IMR-90 (cell line): Measurements from ENCODE around the gene HNRNPM. TPM values are rescaled to one million over a fixed set of nuclear protein-coding genes. Genes with fewer than 3 reads are reported as not detected.

ENCODE experiments used
- ATAC-seq: fragments of 200-7000 bp; cut with Tn5 transposase; 2 replicates; pipeline ENCODE4 v1.9.1; 2020; ENCODE audit warnings: low read depth, mild to moderate bottlenecking, moderate library complexity
- BruUV-seq: library from RNA; stranded (reverse); fragments of 400-500 nt; replicated peaks from 2 replicates; lab custom pipeline; 2021; lab: Mats Ljungman, UMichigan
- CTCF ChIA-PET: fragments of 300-600 bp; formaldehyde crosslinking; extraction: SDS; loops from one replicate; lab custom pipeline; 2021; ENCODE audit warnings: antibody characterized with exemption; lab: Yijun Ruan, JAX
- POLR2A ChIA-PET: fragments of 300-600 bp; sonication (Branson Sonifier 250); formaldehyde crosslinking; loops from one replicate; lab custom pipeline; 2022; ENCODE audit warnings: antibody characterized with exemption; ENCODE audit not compliant: unreplicated experiment; lab: Charles Lee
- DNase-seq: peaks from one replicate; pipeline ENCODE4 v3.0.0; 2013
- H2AFZ ChIP-seq: replicated peaks from 2 replicates; pipeline ENCODE3; 2013; ENCODE audit warnings: low read length, mild to moderate bottlenecking; ENCODE audit not compliant: poor library complexity
- H2AK5ac ChIP-seq: 2 replicates; pipeline ENCODE4 v1.6.1; 2013; ENCODE audit warnings: low read depth, low read length, inconsistent platforms
- H2AK9ac ChIP-seq: replicated peaks from 2 replicates; pipeline ENCODE3; 2013; ENCODE audit warnings: mild to moderate bottlenecking, low read depth, low read length, moderate library complexity; ENCODE audit not compliant: poor library complexity
- H2BK120ac ChIP-seq: 2 replicates; pipeline ENCODE4 v1.6.1; 2013; ENCODE audit warnings: low read depth, low read length, inconsistent platforms
- H2BK15ac ChIP-seq: 3 replicates; pipeline ENCODE4 v1.6.1; 2013; ENCODE audit warnings: low read depth, low read length, inconsistent platforms
- H2BK20ac ChIP-seq: 2 replicates; pipeline ENCODE4 v1.6.1; 2013; ENCODE audit warnings: low read depth, mild to moderate bottlenecking, inconsistent platforms, low read length, moderate library complexity
- H2BK5ac ChIP-seq: 2 replicates; pipeline ENCODE4 v1.6.1; 2013; ENCODE audit warnings: mild to moderate bottlenecking, low read depth, low read length, inconsistent platforms; ENCODE audit not compliant: poor library complexity, severe bottlenecking
- H3K14ac ChIP-seq: replicated peaks from 2 replicates; pipeline ENCODE4 v1.6.1; 2013; ENCODE audit warnings: low read depth, low read length, inconsistent platforms
- H3K18ac ChIP-seq: 2 replicates; pipeline ENCODE4 v1.6.1; 2013; ENCODE audit warnings: low read depth, low read length, control low read depth
- H3K23ac ChIP-seq: 2 replicates; pipeline ENCODE4 v1.6.1; 2013; ENCODE audit warnings: low read depth, low read length, inconsistent platforms
- H3K27ac ChIP-seq: 2 replicates; pipeline ENCODE4 v1.5.1; 2013; ENCODE audit warnings: mild to moderate bottlenecking, control low read depth, low read length; ENCODE audit not compliant: insufficient read depth
- H3K27me3 ChIP-seq: 2 replicates; pipeline ENCODE4 v1.6.1; 2013; ENCODE audit warnings: low read length; ENCODE audit not compliant: control insufficient read depth, insufficient read depth
- H3K36me3 ChIP-seq: 2 replicates; pipeline ENCODE4 v1.6.1; 2013; ENCODE audit warnings: low read length, mixed read lengths; ENCODE audit not compliant: control insufficient read depth, insufficient read depth
- H3K4ac ChIP-seq: 2 replicates; pipeline ENCODE4 v1.6.1; 2013; ENCODE audit warnings: low read depth, low read length, inconsistent platforms
- H3K4me1 ChIP-seq: 2 replicates; pipeline ENCODE4 v1.6.1; 2013; ENCODE audit warnings: low read length, mixed read lengths; ENCODE audit not compliant: control insufficient read depth, insufficient read depth
- H3K4me2 ChIP-seq: 2 replicates; pipeline ENCODE4 v1.6.1; 2013; ENCODE audit warnings: low read depth, mild to moderate bottlenecking, control low read depth, low read length, moderate library complexity
- H3K4me3 ChIP-seq: 2 replicates; pipeline ENCODE4 v1.5.1; 2013; ENCODE audit warnings: low read depth, mild to moderate bottlenecking, control low read depth, low read length, moderate library complexity; ENCODE audit not compliant: insufficient read depth
- H3K56ac ChIP-seq: 2 replicates; pipeline ENCODE4 v1.6.1; 2013; ENCODE audit warnings: low read length, inconsistent platforms; ENCODE audit not compliant: insufficient read depth; ENCODE audit errors: extremely low read depth
- H3K79me1 ChIP-seq, 2 experiments: 2 replicates each; pipeline ENCODE4 v1.6.1; 2013; ENCODE audit warnings: low read length in 2 of 2, inconsistent platforms in 1 of 2, low read depth in 1 of 2
- H3K9ac ChIP-seq: 2 replicates; pipeline ENCODE4 v1.6.1; 2013; ENCODE audit warnings: low read depth, low read length, control low read depth
- H3K9me1 ChIP-seq: 2 replicates; pipeline ENCODE4 v1.6.1; 2013; ENCODE audit warnings: low read length, inconsistent platforms; ENCODE audit not compliant: insufficient read depth
- H3K9me3 ChIP-seq: 2 replicates; pipeline ENCODE4 v1.6.1; 2013; ENCODE audit warnings: low read length; ENCODE audit not compliant: control insufficient read depth, insufficient read depth
- H4K20me1 ChIP-seq: 2 replicates; pipeline ENCODE4 v1.6.1; 2013; ENCODE audit warnings: low read length, inconsistent platforms; ENCODE audit not compliant: insufficient read depth
- H4K5ac ChIP-seq: 2 replicates; pipeline ENCODE4 v1.6.1; 2013; ENCODE audit warnings: mild to moderate bottlenecking, low read depth, low read length, control low read depth
- H4K8ac ChIP-seq, 2 experiments: 2 replicates each; pipeline ENCODE4 v1.6.1; 2013; ENCODE audit warnings: low read depth in 2 of 2, low read length in 2 of 2, control low read depth in 1 of 2, inconsistent platforms in 1 of 2
- H4K91ac ChIP-seq: 2 replicates; pipeline ENCODE4 v1.6.1; 2013; ENCODE audit warnings: low read depth, low read length, inconsistent platforms; ENCODE audit not compliant: insufficient read depth
- CEBPB ChIP-seq: IDR thresholded peaks from 2 replicates; pipeline ENCODE4 v1.6.1; 2012; ENCODE audit warnings: low read depth, low read length, improper control_type of control experiment
- MAFK ChIP-seq: IDR thresholded peaks from 2 replicates; pipeline ENCODE4 v1.6.1; 2012; ENCODE audit warnings: low read depth, low read length, improper control_type of control experiment
- RFX5 ChIP-seq: IDR thresholded peaks from 2 replicates; pipeline ENCODE4 v1.8.0; 2012; ENCODE audit warnings: low read depth, mild to moderate bottlenecking, low read length, moderate library complexity
- SMC3 ChIP-seq: fragments of 150-350 bp; IDR thresholded peaks from 2 replicates; pipeline ENCODE4 v1.6.1; 2016; ENCODE audit warnings: low read depth, mild to moderate bottlenecking, antibody characterized with exemption, low read length, moderate library complexity
- WGBS, 2 experiments: methylation state at CpG; one replicate each; pipeline versions ENCODE4 v1.1.5 to v1.1.7; 2013; ENCODE audit warnings: missing lambda C conversion rate in 2 of 2; ENCODE audit not compliant: insufficient read length in 1 of 2; ENCODE audit errors: extremely low coverage in 2 of 2; 5-methylcytosine and 5-hydroxymethylcytosine counted together
- dilution Hi-C: fragments of 300-500 bp; cut with HindIII; formaldehyde crosslinking; loops from one replicate; pipeline ENCODE4 v1.14.3; 2018; ENCODE audit warnings: low sequenced_read_pairs; ENCODE audit not compliant: unreplicated experiment
- in situ Hi-C: fragments of 300-500 bp; cut with MboI; formaldehyde crosslinking; loops from 3 replicates; pipeline ENCODE4 v1.14.3; 2019; ENCODE audit warnings: low sequenced_read_pairs, inconsistent platforms, mixed read lengths
- intact Hi-C: fragments of 100-400 bp; cut with micrococcal nuclease; formaldehyde crosslinking; loops from 2 replicates; pipeline ENCODE4 v1.10.0; 2022
- polyA plus RNA-seq, 3 experiments: library from polyadenylated mRNA; depleted of rRNA; stranded (reverse); fragments of >200 nt; gene quantifications; 2 replicates each; pipeline ENCODE4 v1.2.3, GENCODE V29; 2012; ENCODE audit warnings: low replicate concordance in 1 of 3
- total RNA-seq: library from RNA; depleted of rRNA; stranded (reverse); fragments of >200 nt; gene quantifications from 2 replicates; pipeline ENCODE4 v1.2.3, GENCODE V29; 2012
- TF ChIP-seq, protein P1 (sequence below): fragments of 150-350 bp; IDR thresholded peaks from 2 replicates; pipeline ENCODE4 v1.6.1; 2016; ENCODE audit warnings: low read depth, mild to moderate bottlenecking, low read length, moderate library complexity, borderline replicate concordance

The HNRNPM gene
- total and polyA plus RNA-seq, 2 of the 4 experiments (the other 2 are of a cell fraction): 75.6 to 197 TPM

DNA sequence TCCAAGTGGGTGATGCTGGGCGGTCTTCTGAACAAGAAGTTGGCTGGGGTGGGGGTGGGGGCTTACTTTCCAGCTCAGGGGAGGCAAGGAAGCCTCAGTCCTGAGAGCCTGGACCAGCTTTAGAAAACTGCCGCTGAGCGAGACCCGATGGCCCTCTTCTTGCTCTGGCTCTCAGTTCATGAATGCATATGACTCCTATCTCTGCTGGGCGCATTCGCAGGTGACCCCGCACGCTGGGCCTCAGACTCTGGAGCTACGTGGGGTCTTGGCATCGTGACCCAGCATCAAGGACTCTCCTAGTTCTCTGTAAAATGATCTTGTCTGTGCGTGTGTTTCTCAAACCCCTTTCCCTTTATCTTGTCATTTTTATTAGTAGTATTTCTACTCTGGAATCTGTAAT, 37.9 kb downstream of the HNRNPM start:
- no peak overlapping the region for H2BK120ac ChIP-seq
- no peak overlapping the region for H2BK20ac ChIP-seq
- H3K14ac ChIP-seq: no peak overlapping the region
- 91% methylated on average over 1 of the region's 11 CpGs; no CpG with 5 or more reads in 1 of the 2 experiments for WGBS, 2 experiments
- peaks cover 3% of the 10 kb centered on the region for H3K4me1 ChIP-seq
- POLR2A ChIA-PET: no interaction called here
- H3K9ac ChIP-seq: no peak overlapping the region
- ATAC-seq: no peak
- dilution Hi-C loops: no loop called here
- H3K4me2 ChIP-seq: no peak overlapping the region
- BruUV-seq: no TSS peak
- H3K36me3 ChIP-seq: peaks cover 63% of the 10 kb centered on the region
- intact Hi-C loops: no loop called here
- H3K79me1 ChIP-seq: peaks cover 33 to 87% of the 10 kb centered on the region in 2 experiments
- CTCF ChIA-PET: no interaction called here
- H4K8ac ChIP-seq: no peak overlapping the region
- no peak overlapping the region for H3K4ac ChIP-seq
- no peak for DNase-seq
- H2AK9ac ChIP-seq: no peak overlapping the region
- no peak overlapping the region for H2BK5ac ChIP-seq
- no peak overlapping the region for H3K4me3 ChIP-seq
- no peak overlapping the region for H4K5ac ChIP-seq
- in situ Hi-C loops: no loop called here
- H4K91ac ChIP-seq: no peak overlapping the region
- no peak overlapping the region for H2BK15ac ChIP-seq
- no peak overlapping the region for H3K23ac ChIP-seq
- peaks cover 18% of the 10 kb centered on the region for H3K9me1 ChIP-seq
- H4K20me1 ChIP-seq: peaks cover 83% of the 10 kb centered on the region
- no peak overlapping the region for H3K18ac ChIP-seq
- no peak overlapping the region for H3K27ac ChIP-seq
- TF ChIP-seq SMC3 (no peak), CEBPB (no peak), RFX5 (no peak), MAFK (no peak)
- TF ChIP-seq, protein P1, sequence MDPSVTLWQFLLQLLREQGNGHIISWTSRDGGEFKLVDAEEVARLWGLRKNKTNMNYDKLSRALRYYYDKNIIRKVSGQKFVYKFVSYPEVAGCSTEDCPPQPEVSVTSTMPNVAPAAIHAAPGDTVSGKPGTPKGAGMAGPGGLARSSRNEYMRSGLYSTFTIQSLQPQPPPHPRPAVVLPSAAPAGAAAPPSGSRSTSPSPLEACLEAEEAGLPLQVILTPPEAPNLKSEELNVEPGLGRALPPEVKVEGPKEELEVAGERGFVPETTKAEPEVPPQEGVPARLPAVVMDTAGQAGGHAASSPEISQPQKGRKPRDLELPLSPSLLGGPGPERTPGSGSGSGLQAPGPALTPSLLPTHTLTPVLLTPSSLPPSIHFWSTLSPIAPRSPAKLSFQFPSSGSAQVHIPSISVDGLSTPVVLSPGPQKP: no peak
- no peak overlapping the region for H2AK5ac ChIP-seq
- H3K56ac ChIP-seq: no peak overlapping the region
- no peaks in the 10 kb centered on the region for H3K27me3 ChIP-seq
- no peak overlapping the region for H2AFZ ChIP-seq
- no peaks in the 10 kb centered on the region for H3K9me3 ChIP-seq
